Brain microvascular endothelial cell (primary cell): ENCODE data around the gene PPM1F.

Experiments
- DNase-seq: peaks from one replicate; pipeline ENCODE4 v3.0.0-alpha.2; 2020
- H3K27ac ChIP-seq: fragments of 250-450 bp; sonication (Bioruptor Pico); 2 replicates; pipeline ENCODE4 v1.5.1; 2020; ENCODE audit warnings: mild to moderate bottlenecking, moderate library complexity
- H3K27me3 ChIP-seq: fragments of 250-450 bp; sonication (Bioruptor Pico); replicated peaks from 2 replicates; pipeline ENCODE4 v1.5.1; 2020; ENCODE audit warnings: mild to moderate bottlenecking
- H3K36me3 ChIP-seq: fragments of 250-450 bp; sonication (Bioruptor Pico); replicated peaks from 2 replicates; pipeline ENCODE4 v1.5.1; 2020; ENCODE audit warnings: mild to moderate bottlenecking
- H3K4me3 ChIP-seq: 2 replicates; pipeline ENCODE4 v1.5.1; 2011; ENCODE audit warnings: low read depth, mild to moderate bottlenecking, control low read depth, low read length, moderate library complexity
- CTCF ChIP-seq: IDR thresholded peaks from 2 replicates; pipeline ENCODE4 v1.5.1; 2011; ENCODE audit warnings: low read depth, mild to moderate bottlenecking, moderate library complexity, low read length, control low read depth, inconsistent platforms; ENCODE audit errors: missing control alignments
- in situ Hi-C: cut with HindIII; loops from 2 replicates; pipeline ENCODE4 v1.10.0; 2017; ENCODE audit warnings: low sequenced_read_pairs, low pct_ligation_motif_present

PPM1F gene

GRCh38 chr22:21981874-21982273, 29.2 kb upstream of the PPM1F start:
- in situ Hi-C loops: no loop called here
- H3K4me3 ChIP-seq: peak overlapping the region; percentile 95
- H3K36me3 ChIP-seq: peaks cover 13% of the 10 kb centered on the region
- no peak for TF ChIP-seq CTCF
- H3K27ac ChIP-seq: peak overlapping the region; percentile 54
- H3K27me3 ChIP-seq: peaks cover 5% of the 10 kb centered on the region
- no peak for DNase-seq

- H3K27ac ChIP-seq: no peak overlapping the region
- in situ Hi-C loops: no loop called here
Measured at GRCh38 chr22:21980547-21980946, 27.9 kb upstream of the PPM1F start.

GRCh38 chr22:21978564-21979386, 26.1 kb upstream of the PPM1F start:
- peaks cover 3% of the 10 kb centered on the region for H3K27me3 ChIP-seq
- no peak overlapping the region for H3K4me3 ChIP-seq
- TF ChIP-seq CTCF: no peak
- peaks cover 33% of the 10 kb centered on the region for H3K36me3 ChIP-seq
- DNase-seq: no peak
- H3K27ac ChIP-seq: no peak overlapping the region
- in situ Hi-C loops: no loop called here

More at GRCh38 chr22:21980547-21980946, 27.9 kb upstream of the PPM1F start:
- H3K4me3 ChIP-seq: no peak overlapping the region
- peaks cover 5% of the 10 kb centered on the region for H3K27me3 ChIP-seq
- peaks cover 16% of the 10 kb centered on the region for H3K36me3 ChIP-seq
- no peak for DNase-seq
- no peak for TF ChIP-seq CTCF

- Histone ChIP-seq H3K36me3 (peaks cover 41% of the 10 kb centered on the region), H3K27me3 (peaks cover 3% of the 10 kb centered on the region), H3K27ac (no peak overlapping the region), H3K4me3 (no peak overlapping the region)
- no peak for TF ChIP-seq CTCF
- in situ Hi-C loops: no loop called here
- DNase-seq: no peak
Measured at GRCh38 chr22:21977814-21978213, 25.2 kb upstream of the PPM1F start.

- in situ Hi-C loops: no loop called here
Measured at GRCh38 chr22:21975854-21976345, 23.3 kb upstream of the PPM1F start.

More at GRCh38 chr22:21975854-21976345, 23.3 kb upstream of the PPM1F start:
- TF ChIP-seq CTCF: no peak
- no peaks in the 10 kb centered on the region for H3K27me3 ChIP-seq
- DNase-seq: no peak
- no peak overlapping the region for H3K4me3 ChIP-seq
- H3K36me3 ChIP-seq: peaks cover 54% of the 10 kb centered on the region
- no peak overlapping the region for H3K27ac ChIP-seq
